Fibroblast of skin of left quadriceps (primary cell): ENCODE data around the gene PCDHAC1.

Experiments
- DNase-seq, 2 experiments: peaks; one replicate each; pipeline ENCODE4 v3.0.0-alpha.2; 2013; ENCODE audit warnings: low read depth in 2 of 2

Gene PCDHAC1

GRCh38 chr5:140967226-140967893 lies 41.3 kb downstream of the PCDHAC1 start:
- no peak for DNase-seq

DNA sequence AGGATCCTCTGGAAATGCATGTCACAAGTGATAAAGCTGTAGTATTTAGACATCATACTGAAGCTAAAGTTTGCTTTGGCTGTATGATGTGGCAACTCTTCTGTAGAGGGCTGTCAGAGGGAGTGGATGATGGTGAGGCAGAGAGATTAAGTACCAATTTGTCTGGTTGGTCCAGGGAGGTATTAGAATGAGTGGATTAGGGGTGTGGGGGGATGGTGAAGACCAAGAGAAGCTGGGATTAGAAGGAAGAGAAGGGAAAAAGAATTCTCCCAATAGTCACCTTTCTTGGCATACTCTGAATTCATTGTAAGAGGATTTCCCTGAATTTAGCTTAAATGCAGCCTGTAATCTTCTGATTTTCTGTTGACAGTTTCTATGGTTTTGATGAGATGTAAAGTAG lies 43.8 kb downstream of the PCDHAC1 start:
- DNase-seq, result no peak

DNA sequence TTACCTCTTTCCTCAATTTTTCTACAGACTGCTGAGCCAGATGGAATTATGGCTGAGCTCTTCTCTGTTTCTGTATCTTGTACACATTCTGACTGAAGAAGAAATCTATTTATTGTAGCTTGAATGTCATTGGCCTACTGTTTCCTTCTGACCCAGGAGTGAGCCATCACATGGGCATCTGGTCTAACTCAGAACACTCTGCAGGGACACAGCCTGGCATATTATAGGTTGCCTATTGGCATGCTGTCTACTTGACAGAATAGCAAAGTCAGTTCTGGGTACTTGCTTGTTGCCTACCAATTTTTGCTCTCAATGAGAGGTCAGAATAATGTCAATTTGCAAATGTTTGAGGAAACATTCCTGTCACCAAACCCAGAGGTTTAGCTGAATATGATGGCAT lies 47.5 kb downstream of the PCDHAC1 start:
- DNase-seq, result no peak

GRCh38 chr5:140977003-140977402 lies 50.9 kb downstream of the PCDHAC1 start:
- DNase-seq, result peak; percentile 22 to 29

DNA sequence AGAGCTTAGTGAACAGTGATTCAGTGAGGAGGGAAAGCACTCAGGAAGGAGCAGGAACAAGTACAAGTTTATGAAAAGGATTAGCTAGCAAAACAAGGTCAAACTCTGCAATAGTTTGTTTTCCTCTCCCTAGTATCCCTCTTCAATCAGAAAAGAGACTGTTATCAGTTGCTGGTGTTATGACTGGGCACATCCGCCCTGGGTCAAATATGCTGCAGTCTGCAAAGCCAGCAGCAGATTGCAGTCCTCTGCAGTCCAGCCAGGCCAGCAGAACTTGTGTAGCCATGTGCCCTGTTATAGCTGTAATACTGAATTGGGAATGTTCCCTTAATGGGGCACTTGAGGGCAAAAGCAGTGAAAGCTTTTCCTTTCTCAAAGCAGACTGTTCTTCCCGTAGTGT lies 52.2 kb downstream of the PCDHAC1 start:
- DNase-seq, result no peak

GRCh38 chr5:140978983-140979382 lies 52.9 kb downstream of the PCDHAC1 start:
- DNase-seq, result no peak
